IPS DF 4.7 (cell line): ENCODE measurements around the gene AQP6.
"Not testable (repeated sequence)": the region's sequence is repeated elsewhere in the genome, so short reads cannot be mapped to it uniquely, and the experiment has no call there.

Source experiments
- DNase-seq: peaks from one replicate; pipeline ENCODE4 v3.0.0-alpha.2; 2013; ENCODE audit warnings: low spot score; ENCODE audit errors: extremely low read depth

Gene AQP6

DNA sequence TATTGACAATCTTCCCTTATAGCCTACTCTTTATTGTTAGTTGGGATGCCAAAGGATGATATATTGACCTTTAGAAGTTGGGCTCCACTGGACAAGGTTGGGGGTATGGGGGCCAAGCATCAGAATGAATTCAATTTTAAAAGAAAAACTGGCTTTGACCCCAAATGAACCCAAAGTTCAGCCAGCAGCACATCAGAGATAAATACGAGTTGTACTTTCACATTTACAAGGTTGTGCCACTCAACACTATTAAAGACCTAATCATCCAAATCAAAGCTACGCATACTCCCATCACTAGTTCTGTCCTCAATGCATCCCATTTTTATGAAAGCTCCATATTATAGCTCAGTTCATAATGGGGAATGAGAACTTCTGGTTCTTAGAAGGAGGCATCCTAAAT lies 16.7 kb downstream of the AQP6 start:
- DNase-seq: not testable (repeated sequence)

DNA sequence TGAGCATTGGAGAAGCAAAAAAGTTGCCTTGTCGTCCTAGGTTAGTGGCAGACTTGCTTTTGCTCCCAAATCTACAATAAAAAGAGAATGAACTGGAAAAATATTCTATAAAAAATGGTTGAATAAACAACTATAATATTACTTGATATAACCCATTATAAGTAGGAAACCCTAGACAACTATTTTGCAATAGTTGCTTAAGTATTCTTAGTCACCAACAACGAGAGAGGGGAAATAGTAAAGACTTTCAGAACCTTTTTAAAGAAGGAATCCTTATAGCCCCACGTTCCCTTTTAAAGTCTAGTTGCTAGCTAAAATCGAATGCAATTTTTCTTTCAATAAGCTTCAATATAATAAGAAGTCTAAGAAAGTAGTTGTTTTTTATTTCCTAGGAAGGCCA lies 17.5 kb downstream of the AQP6 start:
- DNase-seq: no peak

- no peak for DNase-seq
Observed at GRCh38 chr12:49998453-49998852, 25.7 kb downstream of the AQP6 start.

DNA sequence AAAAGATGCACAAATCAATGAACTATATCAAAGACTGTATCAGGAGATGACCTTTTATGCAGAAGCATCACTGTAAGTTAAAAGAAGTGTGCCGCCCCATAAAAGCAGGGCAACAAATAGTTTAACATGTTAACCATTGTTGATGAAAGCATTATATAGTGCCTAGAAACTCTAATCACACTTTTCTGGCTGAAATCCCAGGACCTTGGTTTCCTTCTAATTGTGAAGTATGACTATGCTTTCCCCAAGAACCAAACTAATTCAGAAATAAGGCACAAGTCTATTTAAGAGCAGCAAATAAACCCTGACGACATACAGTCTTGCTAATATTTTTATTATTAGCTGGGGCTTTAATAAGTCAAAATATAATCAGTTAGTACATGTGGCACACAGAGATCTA lies 30.8 kb downstream of the AQP6 start:
- no peak for DNase-seq

DNA sequence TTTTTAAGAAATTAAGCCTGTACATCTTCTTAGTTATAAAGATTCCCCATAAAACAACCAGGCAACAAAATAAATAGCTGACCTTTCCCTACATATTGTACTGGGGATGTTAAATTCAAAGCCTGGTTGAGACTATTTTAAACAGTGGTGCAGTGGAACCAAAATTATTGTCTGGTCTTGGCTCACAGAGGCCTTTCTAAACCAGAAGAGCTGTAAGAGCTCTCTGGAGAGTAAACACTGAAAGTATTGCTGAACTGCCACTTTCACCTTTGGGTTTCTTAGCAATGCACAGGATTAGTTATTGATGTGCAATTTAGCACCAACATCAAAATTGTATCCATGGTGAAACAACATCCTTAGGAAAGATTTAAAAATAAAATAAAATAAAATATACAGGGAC lies 31.9 kb downstream of the AQP6 start:
- no peak for DNase-seq

- DNase-seq: no peak
Observed at GRCh38 chr12:50005175-50005574, 32.4 kb downstream of the AQP6 start.

GRCh38 chr12:50006280-50006679 lies 33.5 kb downstream of the AQP6 start:
- no peak for DNase-seq

- DNase-seq: no peak
Observed at GRCh38 chr12:50006754-50007442, 34.2 kb downstream of the AQP6 start.

DNA sequence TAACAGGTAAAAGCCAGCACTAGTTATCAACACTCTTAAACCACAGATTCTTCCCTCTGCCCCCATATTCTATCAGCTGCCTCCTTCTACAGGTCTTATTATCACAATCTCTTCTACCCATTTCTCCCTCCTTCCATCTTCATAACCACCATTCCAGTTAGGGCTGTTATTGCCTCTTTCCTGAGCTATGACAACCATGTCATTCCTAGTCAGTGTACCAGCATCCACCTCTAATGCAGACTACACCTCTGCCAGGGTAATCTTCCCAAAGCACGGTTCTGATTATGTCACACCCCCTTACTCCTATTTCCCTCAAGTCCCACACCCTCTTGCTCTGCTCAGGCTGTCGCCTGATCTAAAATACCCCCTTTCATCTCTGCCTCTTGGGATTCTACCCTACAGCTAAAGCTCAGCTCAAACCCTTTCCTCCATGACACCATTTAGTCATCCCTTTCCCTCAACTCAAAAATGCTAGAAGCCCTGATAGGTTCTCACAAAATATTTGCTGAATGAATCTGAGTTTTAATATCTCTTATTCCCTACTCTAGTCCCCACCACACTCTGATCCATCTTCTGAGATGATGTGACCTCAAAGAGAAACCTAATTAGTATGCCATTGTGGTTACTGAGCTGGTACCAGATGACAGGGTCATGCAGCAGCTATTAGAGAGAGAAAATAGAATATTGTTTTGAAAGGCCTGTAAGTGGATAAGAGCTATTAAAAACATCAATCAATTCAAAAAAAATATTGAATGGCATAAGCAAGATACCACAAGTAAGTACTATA lies 40.8 kb downstream of the AQP6 start:
- DNase-seq: no peak

GRCh38 chr12:50014342-50014741 lies 41.6 kb downstream of the AQP6 start:
- DNase-seq: no peak

GRCh38 chr12:50016501-50017475 lies 44.0 kb downstream of the AQP6 start:
- no peak for DNase-seq

GRCh38 chr12:50017641-50018040 lies 44.9 kb downstream of the AQP6 start:
- DNase-seq: no peak

DNA sequence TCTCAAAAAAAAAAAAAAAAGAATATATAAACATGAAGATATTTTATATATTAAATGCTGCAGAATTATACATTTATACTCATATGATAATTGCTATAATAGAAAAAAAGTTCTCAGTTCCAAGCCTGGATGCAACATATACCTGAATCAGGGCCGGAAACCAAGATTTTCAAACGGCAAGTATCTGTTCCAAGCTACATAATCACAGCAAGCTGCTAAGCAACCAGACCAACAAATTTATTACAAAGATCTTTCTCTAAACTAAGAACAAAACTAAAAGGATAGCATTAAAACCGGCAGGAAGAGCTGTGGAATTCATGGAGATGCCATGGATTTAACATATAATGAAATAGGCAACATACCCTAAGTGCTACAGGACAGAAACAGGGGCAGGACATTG lies 45.4 kb downstream of the AQP6 start:
- no peak for DNase-seq

- no peak for DNase-seq
Observed at GRCh38 chr12:50018968-50019367, 46.2 kb downstream of the AQP6 start.

- DNase-seq: no peak
Observed at GRCh38 chr12:50019524-50019923, 46.8 kb downstream of the AQP6 start.

DNA sequence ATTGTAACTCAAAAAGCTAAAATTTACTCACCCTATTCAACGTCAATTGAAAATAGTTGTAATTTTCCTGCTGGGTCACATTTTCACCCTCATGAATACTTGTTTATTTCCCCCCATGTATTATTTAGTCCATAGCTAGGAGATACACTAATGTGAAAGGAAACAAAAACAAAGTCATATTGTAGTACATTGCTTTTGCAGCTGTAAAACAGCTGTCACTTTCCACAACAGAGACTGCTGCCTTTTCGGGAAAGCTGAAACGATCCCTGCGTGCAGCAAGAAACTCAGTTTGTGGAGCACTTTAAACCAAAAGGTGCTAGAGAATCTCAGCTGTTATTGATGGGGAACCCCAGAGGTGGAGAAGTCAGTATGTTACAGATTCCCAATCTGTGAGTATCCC lies 48.3 kb downstream of the AQP6 start:
- no peak for DNase-seq

DNA sequence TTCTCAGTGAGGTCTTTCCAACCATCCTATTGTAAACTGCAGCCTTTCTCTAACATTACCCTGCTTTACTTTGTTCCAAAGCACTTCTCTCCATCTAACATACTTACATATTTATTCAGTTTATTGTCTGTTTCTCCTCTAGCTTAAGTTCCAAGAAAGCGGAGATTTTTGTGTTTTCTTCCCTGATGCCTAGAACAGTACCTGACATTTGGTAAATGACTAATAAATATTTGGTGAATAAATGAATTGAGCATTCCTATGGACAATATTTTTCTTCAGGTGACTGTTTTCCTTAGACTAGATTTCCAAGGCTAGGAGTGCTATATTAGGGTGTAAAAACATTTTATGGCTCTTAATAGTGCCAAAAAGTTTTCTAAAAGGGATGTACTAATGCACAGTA lies 50.2 kb downstream of the AQP6 start:
- no peak for DNase-seq

DNA sequence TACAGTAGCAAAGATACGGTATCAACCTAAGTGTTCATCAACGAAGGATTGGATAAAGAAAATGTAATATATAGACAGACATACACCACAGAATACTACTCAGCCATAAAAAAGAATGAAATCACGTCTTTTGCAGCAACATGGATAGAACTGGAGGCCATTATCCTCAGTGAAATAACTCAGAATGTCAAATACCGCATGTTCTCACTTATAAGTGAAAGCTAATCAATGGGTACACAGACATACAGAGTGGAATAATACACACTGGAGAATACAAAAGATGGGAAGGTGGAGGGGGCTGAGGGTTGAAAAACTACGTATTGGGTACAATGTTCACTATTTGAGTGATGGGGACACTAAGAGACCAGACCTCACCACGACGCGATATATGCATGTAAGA lies 51.5 kb downstream of the AQP6 start:
- no peak for DNase-seq

DNA sequence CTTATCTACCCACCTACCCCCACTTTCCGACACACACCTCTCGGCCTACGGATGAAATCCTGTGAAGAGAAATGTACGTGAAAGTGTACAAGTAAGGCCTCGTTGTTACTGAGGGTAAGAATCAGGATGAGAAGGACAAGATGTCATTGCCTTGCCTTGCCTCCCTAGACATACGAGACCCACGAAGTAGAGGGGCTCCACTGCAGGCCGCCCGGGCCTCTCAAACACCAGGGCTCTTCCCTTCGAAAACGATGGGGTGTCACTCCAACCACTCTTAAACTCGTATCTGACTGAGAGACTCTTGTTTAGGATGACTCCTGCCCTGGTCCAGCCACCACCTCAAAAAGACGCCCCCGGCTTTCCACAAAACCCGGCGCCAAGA lies 52.0 kb downstream of the AQP6 start:
- DNase-seq: no peak

GRCh38 chr12:50025187-50026059 lies 52.7 kb downstream of the AQP6 start, which contains the start of gene RACGAP1:
Gene RACGAP1 (minus strand): TSS chr12:50025494. CDS start chr12:50016715, 8,779 bp downstream.
- peak; percentile 98 for DNase-seq

DNA sequence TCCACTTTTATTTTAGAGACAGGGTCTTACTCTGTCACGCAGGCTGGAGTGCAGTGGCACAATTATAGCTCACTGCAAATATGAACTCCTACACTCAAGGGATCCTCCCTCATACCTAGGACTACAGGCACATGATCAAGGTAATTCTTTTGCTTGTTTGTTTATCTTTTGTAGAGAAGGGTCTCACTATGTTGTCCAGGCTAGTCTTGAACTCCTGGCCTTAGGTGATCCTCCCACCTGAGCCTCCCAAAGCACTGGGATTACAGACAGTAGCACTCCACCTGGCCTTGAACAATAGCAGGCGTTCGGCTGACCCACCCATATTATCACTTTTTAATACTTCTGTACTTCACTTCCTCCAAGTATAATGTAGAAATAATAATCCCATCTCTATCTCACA lies 53.9 kb downstream of the AQP6 start:
- DNase-seq: no peak
